NCI-H2107 treated with DMSO at 0.1 percent for 48 hours (cell line): ENCODE results near the gene ATP1A4.

Source experiments
- DNase-seq: peaks from one replicate; lab custom pipeline; 2025; ENCODE audit not compliant: unreplicated experiment; lab: John Stamatoyannopoulos, UW

The ATP1A4 gene

GRCh38 chr1:160224606-160225005, 73.2 kb downstream of the ATP1A4 start:
- DNase-seq, result no peak

DNA sequence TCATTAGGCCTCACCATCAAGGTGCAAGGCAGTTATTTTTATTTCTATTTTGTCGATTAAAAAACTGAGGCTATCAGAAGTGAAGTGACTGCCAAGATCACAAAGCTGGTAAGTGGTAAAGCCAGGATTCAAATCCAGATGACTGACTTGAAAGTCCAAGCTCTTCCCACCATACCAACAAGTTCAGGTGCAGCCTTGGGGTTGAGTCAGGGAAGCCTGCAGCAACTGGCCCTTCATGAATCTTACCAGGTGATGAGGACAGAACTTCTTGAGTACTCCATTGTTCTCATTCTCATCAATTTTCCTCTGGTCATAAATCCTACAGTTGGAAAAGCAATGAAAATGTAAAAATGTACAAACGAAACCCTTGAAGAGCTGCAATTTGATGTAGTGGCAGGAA, 73.9 kb downstream of the ATP1A4 start:
- no peak for DNase-seq

GRCh38 chr1:160226623-160227022, 75.2 kb downstream of the ATP1A4 start:
- no peak for DNase-seq

GRCh38 chr1:160227034-160227433, 75.6 kb downstream of the ATP1A4 start:
- DNase-seq, result no peak

DNA sequence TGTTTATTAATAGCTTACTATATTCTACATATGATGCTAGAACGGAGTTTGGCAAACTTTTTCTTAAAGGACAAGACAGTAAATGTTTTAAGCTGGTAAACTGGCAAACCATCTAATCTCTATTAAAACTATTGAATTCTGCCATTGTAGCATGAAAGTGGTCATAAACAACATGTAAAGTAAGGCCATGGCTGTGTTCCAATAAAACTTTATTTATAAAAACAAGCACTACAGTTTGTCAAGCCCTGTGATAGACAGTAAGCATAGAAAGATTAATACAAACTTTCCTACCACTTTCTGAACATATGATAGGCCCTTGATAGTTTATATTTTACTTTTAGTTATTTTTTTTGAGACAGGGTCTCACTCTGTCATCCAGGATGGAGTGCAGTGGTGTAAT, 76.2 kb downstream of the ATP1A4 start:
- DNase-seq, result no peak

DNA sequence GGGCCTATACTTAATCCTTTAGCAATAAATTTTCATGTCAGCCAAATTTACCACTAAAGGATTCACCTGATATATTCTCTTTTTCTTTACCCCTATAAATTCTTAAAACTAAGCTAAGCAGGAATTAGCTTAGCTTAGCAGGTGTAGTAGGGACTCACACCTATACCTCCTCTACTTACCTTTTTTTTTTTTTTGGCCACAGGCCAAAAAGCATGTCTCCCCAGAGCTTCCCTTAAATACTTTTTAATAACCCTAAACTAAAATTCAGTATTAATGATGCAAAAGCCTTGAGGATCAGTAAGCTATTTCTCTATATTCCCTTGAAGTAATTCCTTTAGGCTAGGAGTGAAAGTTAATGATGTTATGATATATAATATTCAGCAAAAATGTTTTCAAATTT, 77.0 kb downstream of the ATP1A4 start:
- DNase-seq, result no peak

- DNase-seq, result no peak
These were observed 81.5 kb downstream of the ATP1A4 start for GRCh38 chr1:160232911-160233310.
